NCI-H2171 (cell line): Measurements from ENCODE around the gene PARVB.

Experiments used
- DNase-seq: peaks from one replicate; lab custom pipeline; 2025; lab: John Stamatoyannopoulos, UW

The PARVB gene

DNA sequence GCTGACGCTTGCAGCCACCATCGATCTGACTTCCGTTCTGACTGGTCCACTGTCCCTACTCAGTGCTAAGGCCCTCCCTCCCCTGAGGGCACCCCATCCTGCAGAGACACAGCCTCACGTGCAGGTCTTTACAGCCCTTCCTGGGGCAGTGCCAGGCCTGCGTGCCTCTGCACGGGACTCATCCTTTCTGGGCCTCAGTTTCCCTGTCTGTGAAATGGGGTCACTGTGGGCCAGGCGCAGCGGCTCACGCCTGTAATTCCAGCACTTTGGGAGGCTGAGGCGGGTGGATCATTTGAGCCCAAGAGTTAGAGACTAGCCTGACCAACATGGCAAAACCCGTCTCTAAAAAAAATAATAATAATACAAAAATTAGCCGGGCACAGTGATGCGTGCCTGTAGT is 138.9 kb downstream of the PARVB start:
- DNase-seq: no peak

DNA sequence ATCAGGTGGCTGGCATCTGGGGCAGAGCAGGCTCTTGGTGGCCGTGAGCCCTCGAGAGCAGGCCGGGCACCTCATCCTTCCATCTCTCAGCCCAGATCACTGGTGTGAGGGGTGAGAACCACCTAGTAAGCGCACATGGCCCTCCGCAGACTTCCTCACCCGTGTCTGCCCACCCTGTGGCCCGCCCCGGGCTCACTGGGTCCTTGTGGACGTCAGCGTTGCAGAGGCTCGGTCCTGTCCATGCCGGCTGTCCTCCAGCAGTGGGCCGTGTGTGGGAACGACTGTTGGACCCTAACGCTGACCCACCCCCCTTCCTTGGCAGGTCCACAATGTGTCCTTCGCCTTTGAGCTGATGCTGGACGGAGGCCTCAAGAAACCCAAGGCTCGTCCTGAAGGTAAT is 139.4 kb downstream of the PARVB start:
- no peak for DNase-seq

DNA sequence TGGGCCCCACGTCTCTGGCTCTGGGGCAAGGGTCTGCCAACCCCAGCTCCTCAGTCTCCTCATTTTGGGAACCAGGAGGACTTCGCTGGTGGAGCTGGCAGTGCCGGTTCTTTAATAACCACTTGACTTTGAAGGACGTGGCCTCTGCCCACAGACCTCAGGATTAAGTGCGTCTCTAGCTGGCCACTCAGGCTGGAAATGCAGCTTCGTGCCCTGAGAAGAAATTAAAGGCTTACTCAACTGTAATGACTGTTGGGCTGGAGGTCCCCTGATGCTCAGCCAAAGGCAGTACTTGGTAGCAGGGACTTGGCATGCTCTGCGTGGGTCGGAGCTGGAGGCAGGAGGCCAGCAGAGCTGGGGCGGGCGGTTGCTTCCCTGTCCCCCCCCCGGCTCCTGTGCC is 139.9 kb downstream of the PARVB start:
- DNase-seq: no peak

GRCh38 chr22:44165286-44165874 is 141.3 kb downstream of the PARVB start:
- no peak for DNase-seq

DNA sequence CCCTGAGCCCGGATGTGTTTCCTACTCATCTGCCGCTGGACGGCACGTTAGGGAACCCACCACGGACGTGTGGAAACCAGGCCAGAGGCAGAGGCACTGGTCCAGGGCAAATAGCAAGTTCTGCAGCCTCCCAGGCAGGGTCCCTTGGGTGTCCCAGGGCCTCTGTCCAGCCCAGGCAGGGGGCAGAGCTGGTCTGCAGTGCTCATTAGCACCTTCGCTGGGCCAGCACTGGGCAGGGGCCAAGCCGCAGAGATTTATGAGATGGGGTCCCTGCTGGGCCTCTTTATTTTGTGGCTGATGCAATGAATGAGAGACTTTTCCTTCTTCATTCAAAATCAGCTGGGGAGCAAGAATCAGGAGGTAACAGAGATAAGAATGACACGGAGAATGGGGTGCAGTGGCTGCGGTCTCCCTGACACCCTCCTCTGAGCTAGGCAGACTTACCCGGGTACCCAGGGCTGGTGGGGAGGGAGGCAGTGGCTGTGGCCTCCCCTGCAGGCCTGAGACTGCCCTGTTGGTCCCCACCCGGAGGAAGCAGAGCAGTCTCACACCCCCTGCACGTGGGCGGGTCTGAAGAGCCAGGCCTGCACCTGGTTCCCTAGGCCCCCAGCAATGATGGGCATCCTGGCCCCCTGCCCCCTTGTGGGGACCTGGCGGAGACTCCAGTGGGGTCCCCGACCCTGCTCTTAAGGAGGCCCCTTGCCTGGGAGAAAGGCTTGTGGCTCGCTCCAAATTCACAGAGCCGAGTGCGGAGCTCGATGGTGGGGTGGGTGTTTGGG is 142.6 kb downstream of the PARVB start:
- no peak for DNase-seq

DNA sequence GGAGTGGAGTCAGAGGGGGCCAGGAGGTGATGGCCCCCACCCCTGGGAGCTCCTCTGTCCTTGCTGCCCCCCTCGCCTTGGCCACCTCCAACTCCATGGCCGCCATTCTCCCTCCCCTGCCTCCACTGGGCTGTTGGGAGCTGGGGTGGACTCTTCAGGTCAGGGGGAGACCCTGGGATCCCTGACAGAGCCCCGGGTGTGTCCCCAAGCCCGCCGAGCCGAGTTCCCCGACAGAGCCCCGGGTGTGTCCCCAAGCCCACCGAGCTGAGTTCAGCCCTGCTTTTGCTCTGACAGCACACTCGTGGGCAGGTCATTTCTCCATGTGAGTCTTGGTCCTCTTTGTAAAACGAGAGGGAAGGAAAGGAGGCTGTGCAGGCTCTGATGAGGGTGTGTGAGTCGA is 143.4 kb downstream of the PARVB start:
- DNase-seq: no peak

GRCh38 chr22:44168206-44168605 is 144.1 kb downstream of the PARVB start:
- no peak for DNase-seq

DNA sequence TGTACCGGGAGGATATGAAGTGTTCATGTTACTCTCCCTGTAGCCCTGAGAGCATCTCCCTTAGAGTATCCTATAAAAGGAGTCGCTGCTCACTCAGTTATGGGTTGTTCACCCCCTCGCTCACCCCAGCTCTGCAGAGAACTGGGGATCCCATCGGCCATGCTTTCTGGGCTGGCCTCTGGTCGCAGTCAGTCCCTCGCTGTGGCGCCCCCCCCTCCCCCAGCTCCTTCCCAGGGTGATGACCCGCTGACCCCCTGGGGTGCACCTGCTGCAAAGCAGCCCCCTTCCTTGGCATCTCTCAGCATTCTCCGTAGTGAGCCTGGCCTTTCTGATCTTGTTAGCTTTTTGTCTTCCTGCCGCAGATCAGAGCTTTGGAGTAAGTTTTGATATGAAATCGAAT is 146.4 kb downstream of the PARVB start:
- no peak for DNase-seq

DNA sequence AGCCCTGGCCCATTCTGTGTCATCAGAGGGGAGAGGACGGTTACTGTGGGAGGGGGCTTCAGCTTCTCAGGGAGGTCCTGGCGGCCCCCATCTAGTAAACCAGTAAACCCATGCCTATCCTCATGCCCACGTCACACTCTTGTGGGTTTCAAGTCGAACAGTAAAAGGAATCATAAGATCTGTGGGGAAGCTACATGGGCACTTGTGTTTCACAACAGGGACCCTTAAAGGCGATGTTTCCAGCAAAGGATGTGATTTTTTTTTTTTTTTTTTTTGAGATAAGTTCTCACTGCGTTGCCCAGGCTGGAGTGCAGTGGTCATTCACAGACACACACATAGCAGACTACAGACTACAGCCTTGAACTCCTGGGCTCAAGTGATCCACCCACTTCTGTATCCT is 147.5 kb downstream of the PARVB start:
- no peak for DNase-seq

DNA sequence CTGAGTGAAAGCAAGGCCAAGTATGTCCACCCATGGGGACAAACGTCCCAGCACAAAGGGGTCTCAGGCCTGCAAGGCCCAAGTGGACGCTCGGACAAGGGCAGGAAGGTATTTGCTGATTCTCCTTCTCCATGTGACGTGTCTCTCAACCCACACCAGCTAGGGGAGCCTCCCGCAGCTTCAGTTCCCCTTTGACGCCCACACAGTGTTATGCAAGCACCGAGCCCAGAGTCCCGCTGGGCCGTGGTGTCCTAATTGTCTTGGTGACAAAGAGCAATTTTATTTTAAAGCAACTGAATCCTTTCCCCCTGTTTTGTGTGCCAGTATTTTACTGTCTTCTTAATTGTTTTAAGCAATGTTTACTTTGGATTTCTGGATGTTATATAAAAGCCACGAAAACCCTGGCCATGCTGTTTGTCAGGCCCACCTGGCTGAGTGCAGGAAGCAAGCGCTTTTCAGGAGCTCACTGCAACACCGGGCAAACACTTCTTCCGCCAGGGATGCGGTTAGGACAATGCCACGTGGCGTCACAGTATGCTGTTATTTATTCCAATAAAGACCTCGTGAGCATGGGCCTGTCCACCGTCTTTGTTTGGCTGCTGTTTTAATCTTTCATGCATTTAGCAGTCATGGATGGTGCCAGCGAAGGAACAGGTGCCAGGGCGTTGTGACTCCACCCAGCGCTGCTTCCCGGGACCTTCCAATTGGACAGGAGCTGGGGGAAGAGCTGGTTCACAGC is 148.4 kb downstream of the PARVB start:
- DNase-seq: no peak

- DNase-seq: no peak
These were observed 149.1 kb downstream of the PARVB start for GRCh38 chr22:44173154-44173553.

DNA sequence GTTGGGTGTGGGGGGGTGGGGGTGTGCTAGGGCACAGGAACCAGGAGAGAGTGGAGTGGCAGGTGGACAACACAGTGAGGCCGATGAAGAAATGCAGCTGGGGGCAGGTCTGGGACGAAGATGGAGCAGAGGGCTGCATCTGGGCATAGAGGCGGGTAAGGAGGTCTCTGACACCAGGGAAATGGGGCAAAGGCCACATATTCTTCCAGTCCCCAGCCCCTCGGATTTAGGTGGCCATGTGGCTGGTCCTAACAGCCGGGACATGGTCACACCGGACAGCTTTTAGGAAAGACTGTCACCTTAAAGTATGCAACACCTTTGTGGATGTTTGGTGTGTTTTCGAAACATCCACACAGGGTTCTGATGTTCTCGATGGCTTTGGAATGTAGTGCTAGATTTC is 151.6 kb downstream of the PARVB start:
- DNase-seq: no peak

GRCh38 chr22:44179196-44179988 is 155.3 kb downstream of the PARVB start:
- no peak for DNase-seq

DNA sequence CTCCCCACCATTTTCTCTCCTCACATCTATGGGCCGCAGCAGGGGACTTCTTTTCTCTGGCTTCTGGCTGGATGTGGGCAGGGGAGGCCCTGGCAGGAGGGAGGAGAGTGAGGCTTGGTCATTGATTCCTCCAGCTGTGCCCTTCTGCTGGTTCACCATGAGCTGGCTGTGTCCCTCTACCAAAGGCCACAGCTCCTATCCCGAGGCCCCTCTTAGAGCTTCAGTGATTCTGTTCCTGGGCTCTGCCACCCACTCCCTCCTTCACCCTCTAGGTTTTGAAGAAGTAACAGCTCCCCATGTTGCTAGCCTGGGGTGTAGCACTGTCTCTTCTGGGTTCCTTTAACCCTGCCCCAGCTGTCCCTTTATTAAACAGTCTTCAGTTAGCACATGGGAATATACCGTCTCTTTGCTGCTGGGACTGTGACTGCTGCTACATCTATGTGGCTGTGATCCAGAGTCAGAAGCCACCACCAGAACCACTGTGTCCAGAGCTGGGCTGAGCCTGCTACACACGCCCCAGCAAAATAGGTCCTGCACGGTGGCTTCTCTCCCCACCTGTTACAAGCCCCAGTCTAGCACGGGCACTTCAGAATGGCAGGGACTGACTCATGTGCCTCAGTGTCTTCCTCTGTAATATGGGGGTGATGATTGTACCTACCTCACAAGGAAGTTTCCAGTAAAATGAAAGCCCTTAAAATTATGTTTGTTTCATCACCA is 156.0 kb downstream of the PARVB start:
- no peak for DNase-seq

DNA sequence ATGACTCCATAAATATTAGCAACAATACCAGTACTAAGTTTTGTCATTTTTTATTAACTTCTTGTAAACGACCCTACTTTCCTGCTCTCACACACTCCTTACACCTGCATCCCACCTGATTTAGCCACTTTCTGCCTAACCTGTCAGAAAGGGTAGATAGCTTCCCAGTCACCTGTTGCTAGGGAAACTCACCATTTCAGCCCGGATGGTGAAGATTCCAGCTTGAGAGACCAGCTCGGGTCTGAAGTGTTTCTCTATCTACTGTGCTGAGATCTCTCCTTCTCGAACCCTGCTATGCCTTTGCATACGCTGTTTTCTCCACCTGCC is 156.6 kb downstream of the PARVB start, which contains the start of gene PARVG:
Gene PARVG (plus strand): TSS at position 220 of the 327 bp plus-strand sequence. CDS start 2,405 bp downstream, outside the sequence.
- no peak for DNase-seq

DNA sequence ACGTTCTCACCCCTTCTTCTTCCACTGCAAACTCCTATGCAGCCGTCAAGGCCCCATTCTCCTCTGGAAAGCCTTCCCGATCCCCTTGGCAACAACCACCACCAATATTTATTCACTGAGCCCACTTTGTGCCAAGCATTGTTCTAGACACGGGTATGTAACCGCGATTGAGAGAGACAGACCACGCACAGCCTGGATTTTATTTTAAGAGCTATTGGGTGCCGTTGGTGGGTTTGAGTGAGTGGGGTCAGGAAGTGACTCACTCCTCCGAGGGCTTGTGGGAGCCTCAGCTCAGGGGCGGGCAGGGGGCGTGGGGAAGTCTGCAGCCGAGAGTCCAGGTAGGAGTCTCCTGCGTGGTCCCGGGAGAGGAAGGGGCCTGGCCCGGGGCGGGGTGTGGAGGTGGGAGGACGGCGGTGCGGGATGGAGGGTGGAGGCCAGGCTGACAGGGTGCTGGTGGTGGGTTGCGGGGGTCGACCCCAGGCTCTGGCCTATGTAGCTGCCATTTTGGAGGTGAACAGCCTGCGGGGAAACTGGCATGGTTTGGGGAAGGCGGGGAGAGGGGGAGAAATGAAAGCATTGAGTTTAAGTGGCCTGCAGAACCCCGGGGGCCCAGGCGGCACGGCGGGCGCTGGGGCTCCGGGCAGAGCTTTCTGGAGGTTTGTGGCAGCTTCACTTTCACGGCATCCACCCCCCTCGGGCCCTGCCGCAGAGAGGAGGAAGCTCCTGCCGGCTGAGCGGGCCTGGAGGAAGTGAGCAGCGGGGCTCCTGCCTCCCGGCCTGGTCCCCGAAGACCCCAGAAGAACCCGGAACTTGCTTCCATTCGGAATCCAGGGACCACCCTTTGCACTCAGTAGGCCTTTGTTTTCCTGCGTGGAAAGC is 157.2 kb downstream of the PARVB start:
- DNase-seq: no peak

- no peak for DNase-seq
These were observed 157.9 kb downstream of the PARVB start for GRCh38 chr22:44181912-44182587.

- no peak for DNase-seq
These were observed 158.6 kb downstream of the PARVB start for GRCh38 chr22:44182588-44183286.

- DNase-seq: no peak
These were observed 159.1 kb downstream of the PARVB start for GRCh38 chr22:44183287-44183588.

- no peak for DNase-seq
These were observed 159.9 kb downstream of the PARVB start for GRCh38 chr22:44184006-44184405.
